GM15510 (cell line): ENCODE results near the gene SLC5A9.

Experiments used
- POLR2A ChIP-seq: IDR thresholded peaks from 3 replicates; pipeline ENCODE4 v1.6.1; 2011; ENCODE audit warnings: borderline replicate concordance; ENCODE audit not compliant: insufficient read length; ENCODE audit errors: extremely low read depth

SLC5A9 gene

GRCh38 chr1:48224791-48225190 is 2.3 kb downstream of the SLC5A9 start:
- TF ChIP-seq POLR2A: no peak

GRCh38 chr1:48225579-48225978 is 3.1 kb downstream of the SLC5A9 start:
- no peak for TF ChIP-seq POLR2A

GRCh38 chr1:48227165-48228013 is 4.9 kb downstream of the SLC5A9 start:
- no peak for TF ChIP-seq POLR2A

GRCh38 chr1:48228156-48228555 is 5.6 kb downstream of the SLC5A9 start:
- TF ChIP-seq POLR2A: no peak

- no peak for TF ChIP-seq POLR2A
Observed at GRCh38 chr1:48229317-48229716, 6.8 kb downstream of the SLC5A9 start.

GRCh38 chr1:48230236-48230635 is 7.7 kb downstream of the SLC5A9 start:
- no peak for TF ChIP-seq POLR2A

- no peak for TF ChIP-seq POLR2A
Observed at GRCh38 chr1:48232722-48233121, 10.2 kb downstream of the SLC5A9 start.

GRCh38 chr1:48233666-48234485 is 11.4 kb downstream of the SLC5A9 start:
- TF ChIP-seq POLR2A: no peak

GRCh38 chr1:48235652-48236051 is 13.1 kb downstream of the SLC5A9 start:
- TF ChIP-seq POLR2A: no peak

GRCh38 chr1:48236716-48237470 is 14.4 kb downstream of the SLC5A9 start:
- TF ChIP-seq POLR2A: no peak

GRCh38 chr1:48242141-48242736 is 19.7 kb downstream of the SLC5A9 start:
- no peak for TF ChIP-seq POLR2A

GRCh38 chr1:48245106-48245505 is 22.6 kb downstream of the SLC5A9 start:
- no peak for TF ChIP-seq POLR2A

- no peak for TF ChIP-seq POLR2A
Observed at GRCh38 chr1:48246727-48247126, 24.2 kb downstream of the SLC5A9 start.

- TF ChIP-seq POLR2A: no peak
Observed at GRCh38 chr1:48248356-48248755, 25.8 kb downstream of the SLC5A9 start.
